GM19324 (cell line): ENCODE data around the gene SEMA4C.
"Not testable (repeated sequence)": the region's sequence is repeated elsewhere in the genome, so short reads cannot be mapped to it uniquely, and the experiment has no call there.

Experiments used
- ATAC-seq: cut with Tn5 transposase; IDR thresholded peaks from one replicate; pipeline ENCODE4 v1.9.1; 2021; ENCODE audit warnings: mild to moderate bottlenecking, moderate library complexity; ENCODE audit not compliant: unreplicated experiment, low FRiP score

Gene SEMA4C

GRCh38 chr2:96898641-96899412 is 28.9 kb upstream of the SEMA4C start:
- ATAC-seq: no peak

- no peak for ATAC-seq
Observed at GRCh38 chr2:96898135-96898505, 28.2 kb upstream of the SEMA4C start.

- no peak for ATAC-seq
Observed at GRCh38 chr2:96897491-96898134, 27.7 kb upstream of the SEMA4C start.

GRCh38 chr2:96895746-96896651 is 26.1 kb upstream of the SEMA4C start:
- ATAC-seq: no peak

GRCh38 chr2:96895032-96895745 is 25.3 kb upstream of the SEMA4C start:
- ATAC-seq: no peak

GRCh38 chr2:96894151-96894531 is 24.3 kb upstream of the SEMA4C start:
- ATAC-seq: no peak

GRCh38 chr2:96893289-96894150 is 23.6 kb upstream of the SEMA4C start:
- ATAC-seq: no peak

GRCh38 chr2:96891591-96892333 is 21.9 kb upstream of the SEMA4C start:
- no peak for ATAC-seq

- no peak for ATAC-seq
Observed at GRCh38 chr2:96890726-96891385, 21.0 kb upstream of the SEMA4C start.

- no peak for ATAC-seq
Observed at GRCh38 chr2:96890252-96890651, 20.4 kb upstream of the SEMA4C start.

GRCh38 chr2:96889502-96889901 is 19.6 kb upstream of the SEMA4C start:
- not testable (repeated sequence) for ATAC-seq

- no peak for ATAC-seq
Observed at GRCh38 chr2:96888072-96889011, 18.5 kb upstream of the SEMA4C start.

- ATAC-seq: no peak
Observed at GRCh38 chr2:96887493-96888012, 17.7 kb upstream of the SEMA4C start.

- no peak for ATAC-seq
Observed at GRCh38 chr2:96885432-96886347, 15.8 kb upstream of the SEMA4C start.

- no peak for ATAC-seq
Observed at GRCh38 chr2:96884299-96885094, 14.6 kb upstream of the SEMA4C start.
